ENCODE data around the gene ZNF319.

ZNF319 gene

DNA sequence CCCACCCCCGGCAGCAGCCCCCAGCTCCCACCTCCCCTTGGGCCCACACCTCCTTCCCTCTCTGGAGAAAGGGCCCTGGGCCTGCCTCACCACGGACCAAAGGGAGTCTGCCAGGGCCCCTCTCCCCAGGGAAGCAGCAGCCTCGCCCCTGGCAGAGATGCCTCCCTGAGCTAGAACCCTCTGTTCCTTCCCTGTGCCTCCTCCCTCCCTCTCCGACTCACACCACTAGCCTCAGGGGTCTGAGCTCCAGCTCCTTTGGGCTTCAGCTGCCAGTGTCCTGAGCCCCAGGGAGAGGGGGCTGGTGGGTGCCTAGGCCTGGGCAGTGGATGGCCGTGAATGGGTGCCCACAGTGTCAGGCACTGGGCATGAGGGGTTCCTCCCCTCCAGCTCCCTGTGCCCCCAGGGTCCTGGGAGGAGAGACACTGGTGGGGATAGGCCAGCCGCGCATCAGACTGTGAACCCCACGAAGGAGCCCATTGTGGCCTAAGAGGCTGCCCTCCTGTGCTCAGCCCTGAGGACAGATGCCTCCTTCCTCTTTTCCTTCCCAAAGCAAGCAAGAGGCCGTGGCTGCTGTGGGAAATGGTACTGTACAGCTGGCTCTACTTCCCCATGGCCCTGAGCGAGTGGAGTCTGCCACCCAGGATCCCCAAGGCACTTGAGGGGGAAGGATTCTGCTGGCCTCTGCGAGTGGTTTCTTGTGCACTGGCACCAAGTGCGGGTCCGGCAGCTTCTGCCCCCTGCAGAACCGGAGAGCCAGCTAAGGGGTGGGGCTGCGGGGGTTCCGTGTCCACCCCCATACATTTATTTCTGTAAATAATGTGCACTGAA is 45.8 kb upstream of the ZNF319 start:
- no peak for DNase-seq (ENCODE audit: low read depth)
- TF ChIP-seq, protein P1, sequence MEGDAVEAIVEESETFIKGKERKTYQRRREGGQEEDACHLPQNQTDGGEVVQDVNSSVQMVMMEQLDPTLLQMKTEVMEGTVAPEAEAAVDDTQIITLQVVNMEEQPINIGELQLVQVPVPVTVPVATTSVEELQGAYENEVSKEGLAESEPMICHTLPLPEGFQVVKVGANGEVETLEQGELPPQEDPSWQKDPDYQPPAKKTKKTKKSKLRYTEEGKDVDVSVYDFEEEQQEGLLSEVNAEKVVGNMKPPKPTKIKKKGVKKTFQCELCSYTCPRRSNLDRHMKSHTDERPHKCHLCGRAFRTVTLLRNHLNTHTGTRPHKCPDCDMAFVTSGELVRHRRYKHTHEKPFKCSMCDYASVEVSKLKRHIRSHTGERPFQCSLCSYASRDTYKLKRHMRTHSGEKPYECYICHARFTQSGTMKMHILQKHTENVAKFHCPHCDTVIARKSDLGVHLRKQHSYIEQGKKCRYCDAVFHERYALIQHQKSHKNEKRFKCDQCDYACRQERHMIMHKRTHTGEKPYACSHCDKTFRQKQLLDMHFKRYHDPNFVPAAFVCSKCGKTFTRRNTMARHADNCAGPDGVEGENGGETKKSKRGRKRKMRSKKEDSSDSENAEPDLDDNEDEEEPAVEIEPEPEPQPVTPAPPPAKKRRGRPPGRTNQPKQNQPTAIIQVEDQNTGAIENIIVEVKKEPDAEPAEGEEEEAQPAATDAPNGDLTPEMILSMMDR (IDR thresholded peaks at IDR 0.05; ENCODE audit: low read length, missing control alignments), result no peak
- no peak overlapping the region for H3K4me3 ChIP-seq (replicated peaks; ENCODE audit: low read depth, low read length)

DNA sequence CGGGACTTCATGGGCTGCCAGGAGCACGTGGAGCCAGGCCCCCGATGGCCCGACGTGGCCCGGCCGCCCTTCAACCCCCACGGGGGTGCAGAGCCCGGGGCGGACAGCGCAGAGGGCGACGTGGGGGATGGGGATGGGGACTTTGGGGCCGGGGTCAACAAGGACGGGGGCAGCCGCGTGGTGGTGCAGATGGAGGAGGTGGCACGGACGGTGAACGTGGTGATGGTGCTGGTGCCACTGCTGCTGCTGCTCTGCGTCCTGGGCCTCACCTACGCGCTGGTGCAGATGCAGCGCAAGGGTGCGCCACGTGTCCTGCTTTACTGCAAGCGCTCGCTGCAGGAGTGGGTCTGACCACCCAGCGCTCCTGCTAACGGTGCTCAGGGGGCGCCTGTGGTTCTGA is 44.6 kb upstream of the ZNF319 start:
- TF ChIP-seq, protein P1 (IDR thresholded peaks at IDR 0.05; ENCODE audit: low read length, missing control alignments), result no peak
- H3K4me3 ChIP-seq (replicated peaks; ENCODE audit: low read depth, low read length), result no peak overlapping the region
- DNase-seq (ENCODE audit: low read depth), result no peak

DNA sequence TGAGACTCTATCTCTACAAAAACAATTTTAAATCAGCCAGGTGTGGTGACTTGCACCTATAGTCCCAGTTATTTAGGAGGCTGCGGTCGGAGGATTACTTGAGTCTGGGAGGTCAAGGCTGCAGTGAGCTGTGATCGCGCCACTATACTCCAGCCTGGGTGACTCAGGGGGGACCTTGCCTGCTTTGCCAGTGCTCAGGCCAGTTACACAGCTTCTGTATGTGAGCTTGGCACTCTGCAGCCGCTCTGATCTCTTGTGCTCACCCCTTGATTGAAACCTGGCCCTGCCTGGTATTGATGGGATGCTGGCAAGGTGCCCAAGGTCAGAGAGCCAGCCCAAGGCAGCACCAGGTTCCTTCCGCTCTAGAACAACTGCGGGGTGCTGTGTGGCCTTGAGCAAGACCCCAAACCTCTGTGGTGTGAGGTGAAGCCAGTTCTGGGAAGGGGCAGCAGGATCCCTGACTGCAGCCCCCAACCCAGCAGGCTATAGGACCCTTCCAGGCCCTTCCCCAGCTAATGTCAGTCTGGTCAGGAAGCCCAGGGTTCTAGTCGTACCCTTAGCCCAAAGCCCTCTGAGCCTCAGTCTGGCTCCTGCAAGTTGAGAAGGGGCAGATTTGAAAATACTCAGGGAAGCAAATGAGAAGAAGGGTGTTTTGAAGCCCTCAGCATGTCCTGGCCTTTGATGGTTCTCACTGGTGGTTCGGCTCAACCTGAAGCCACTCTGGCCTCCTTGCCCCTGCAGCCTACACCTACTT is 44.0 kb upstream of the ZNF319 start:
- no peak for DNase-seq (ENCODE audit: low read depth)
- TF ChIP-seq, protein P1 (IDR thresholded peaks at IDR 0.05; ENCODE audit: low read length, missing control alignments), result no peak
- no peak overlapping the region for H3K4me3 ChIP-seq (replicated peaks; ENCODE audit: low read depth, low read length)

DNA sequence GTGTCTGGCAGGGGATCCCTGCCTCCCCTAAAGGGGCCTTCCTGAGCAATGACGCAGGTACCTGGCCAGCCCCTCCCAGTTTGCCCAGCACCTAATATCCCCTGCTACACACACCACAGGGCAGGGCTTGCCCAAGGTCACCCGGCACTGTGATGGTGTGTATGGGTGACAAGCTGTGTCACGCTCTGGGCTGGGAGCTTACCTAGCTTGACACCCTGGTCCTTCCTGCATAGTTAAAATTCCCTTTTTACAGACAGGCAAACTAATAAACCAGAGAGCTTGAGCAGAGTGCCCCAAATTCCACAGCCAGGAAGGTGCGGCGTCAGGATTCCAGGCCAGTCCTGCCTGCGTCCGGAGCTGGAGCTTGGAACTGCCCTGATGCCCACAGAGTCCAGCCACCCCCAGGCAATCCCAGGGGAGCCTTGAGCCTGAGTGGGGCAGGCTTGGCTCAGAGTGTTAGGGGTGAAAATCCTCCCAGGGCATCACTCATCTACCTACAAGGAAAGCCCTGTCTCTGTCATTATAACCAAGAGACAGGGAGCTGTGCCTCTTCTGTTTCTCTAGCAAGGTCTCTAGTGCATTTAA is 43.2 kb upstream of the ZNF319 start:
- H3K4me3 ChIP-seq (replicated peaks; ENCODE audit: low read depth, low read length), result no peak overlapping the region
- DNase-seq (ENCODE audit: low read depth), result no peak
- TF ChIP-seq, protein P1 (IDR thresholded peaks at IDR 0.05; ENCODE audit: low read length, missing control alignments), result no peak

DNA sequence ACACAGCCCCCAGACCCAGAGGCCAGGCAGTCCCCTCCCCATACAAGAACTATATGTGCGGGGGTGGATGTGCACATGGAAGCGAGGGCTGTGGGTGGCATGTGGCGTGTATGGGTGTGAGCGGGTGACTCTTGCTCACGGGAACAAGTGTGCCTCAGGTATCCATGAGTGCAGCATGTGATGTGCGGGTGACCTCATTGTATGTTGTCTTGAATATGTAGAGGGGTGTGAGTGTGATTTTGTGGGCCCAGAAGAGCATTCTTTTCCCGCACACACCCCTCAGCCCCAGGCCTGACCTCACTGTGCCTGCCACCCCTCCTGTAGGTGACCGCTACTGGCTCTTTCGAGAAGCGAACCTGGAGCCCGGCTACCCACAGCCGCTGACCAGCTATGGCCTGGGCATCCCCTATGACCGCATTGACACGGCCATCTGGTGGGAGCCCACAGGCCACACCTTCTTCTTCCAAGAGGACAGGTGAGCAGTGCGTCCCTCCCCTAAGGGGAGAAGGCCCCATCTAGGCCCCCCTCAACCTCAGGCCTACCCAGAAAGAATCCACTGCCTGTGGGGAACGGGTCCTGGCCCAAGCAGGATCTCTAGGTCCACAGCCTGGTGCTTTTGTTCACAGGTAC is 42.5 kb upstream of the ZNF319 start:
- H3K4me3 ChIP-seq (replicated peaks; ENCODE audit: low read depth, low read length), result no peak overlapping the region
- DNase-seq (ENCODE audit: low read depth), result no peak
- TF ChIP-seq, protein P1 (IDR thresholded peaks at IDR 0.05; ENCODE audit: low read length, missing control alignments), result no peak

DNA sequence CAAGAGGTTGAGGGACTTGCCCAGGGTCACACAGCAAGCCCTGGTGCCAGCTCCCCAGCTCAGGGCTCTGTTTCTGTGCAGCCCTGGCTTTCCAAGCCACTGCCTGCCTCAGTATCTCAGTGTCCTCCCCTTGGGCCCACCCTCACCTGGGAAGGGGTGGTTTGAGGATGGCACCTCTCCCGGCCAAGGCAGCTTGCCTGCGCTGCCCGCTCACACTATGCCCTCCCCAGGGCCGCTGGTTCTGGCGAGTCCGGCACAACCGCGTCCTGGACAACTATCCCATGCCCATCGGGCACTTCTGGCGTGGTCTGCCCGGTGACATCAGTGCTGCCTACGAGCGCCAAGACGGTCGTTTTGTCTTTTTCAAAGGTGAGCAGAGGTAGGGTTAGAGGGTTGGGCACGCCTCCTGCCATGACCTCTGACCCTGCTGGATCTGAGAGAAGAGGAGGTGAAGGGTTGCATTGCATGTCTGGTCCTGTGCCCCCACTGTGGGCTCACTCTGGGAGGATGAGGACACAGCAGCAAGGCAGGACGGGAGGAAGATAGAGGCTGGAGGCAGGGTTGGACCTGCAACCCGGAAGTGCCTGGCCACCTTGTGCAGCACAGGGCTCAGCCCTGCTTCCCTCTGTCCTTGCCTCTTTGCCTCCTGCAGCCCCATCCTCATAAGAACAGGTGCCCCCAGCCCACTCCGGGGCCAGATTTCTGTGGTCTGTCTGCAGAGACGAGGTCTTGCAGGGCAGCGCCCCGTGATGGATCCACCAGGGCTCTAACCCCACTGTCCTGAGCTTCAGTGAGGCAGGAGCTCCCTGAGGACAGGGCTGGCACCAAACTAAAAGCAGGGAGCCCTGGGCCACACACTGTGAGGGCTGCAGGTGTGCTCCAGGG is 41.8 kb upstream of the ZNF319 start:
- no peak for DNase-seq (ENCODE audit: low read depth)
- TF ChIP-seq, protein P1 (IDR thresholded peaks at IDR 0.05; ENCODE audit: low read length, missing control alignments), result no peak

More for the DNA sequence above, 41.8 kb upstream of the ZNF319 start:
- H3K4me3 ChIP-seq (replicated peaks; ENCODE audit: low read depth, low read length), result no peak overlapping the region
